CD14-positive monocyte (primary cell): ENCODE data around the gene DUSP16. TPM values are rescaled to one million over a fixed set of nuclear protein-coding genes. Genes with fewer than 3 reads are reported as not detected.
A peak's percentile ranks its signal among the peaks of the same experiment; 100 is the strongest.

Experiments
- DNase-seq, 3 donors: peaks; one replicate each; pipeline ENCODE4 v3.0.0-alpha.2; 2011 to 2022
- H2AFZ ChIP-seq: 2 replicates; pipeline ENCODE4 v1.6.0; 2012; ENCODE audit warnings: mild to moderate bottlenecking, low read depth, low read length, inconsistent platforms; ENCODE audit not compliant: insufficient read depth, poor library complexity, severe bottlenecking
- H3K27ac ChIP-seq, 2 donors: 1 replicate in 1 of 2; 2 replicates in 1 of 2; pipeline ENCODE4 v1.5.1; 2012 to 2013; ENCODE audit warnings: low read length in 2 of 2, control low read depth in 1 of 2, inconsistent platforms in 1 of 2, low read depth in 1 of 2, mild to moderate bottlenecking in 1 of 2
- H3K27me3 ChIP-seq, 2 donors: one replicate each; pipeline versions ENCODE4 v1.6.0 to v1.6.1; 2011 to 2013; ENCODE audit warnings: low read length in 2 of 2; ENCODE audit not compliant: control insufficient read depth in 2 of 2, insufficient read depth in 2 of 2
- H3K36me3 ChIP-seq, 2 donors: replicated peaks in 1 of 2; 1 replicate in 1 of 2; 2 replicates in 1 of 2; pipeline versions ENCODE4 v1.5.1 to v1.6.1; 2012 to 2013; ENCODE audit warnings: low read length in 2 of 2, control low read depth in 1 of 2, inconsistent platforms in 1 of 2, mild to moderate bottlenecking in 1 of 2; ENCODE audit not compliant: insufficient read depth in 2 of 2, control insufficient read depth in 1 of 2
- H3K4me1 ChIP-seq, 2 donors: 1 replicate in 1 of 2; 2 replicates in 1 of 2; pipeline versions ENCODE4 v1.5.1 to v1.6.1; 2012 to 2013; ENCODE audit warnings: low read length in 2 of 2, control low read depth in 1 of 2, inconsistent platforms in 1 of 2, mild to moderate bottlenecking in 1 of 2, moderate library complexity in 1 of 2; ENCODE audit not compliant: insufficient read depth in 2 of 2, control insufficient read depth in 1 of 2
- H3K4me2 ChIP-seq: replicated peaks from 2 replicates; pipeline ENCODE3; 2012; ENCODE audit warnings: low read length, moderate library complexity, mild to moderate bottlenecking; ENCODE audit not compliant: poor library complexity, severe bottlenecking; ENCODE audit errors: extremely low read depth
- H3K4me3 ChIP-seq, 3 experiments: fragments of 200-600 bp in 1 of 3; sonication (generic) in 1 of 3; replicated peaks in 1 of 3; 1 replicate in 2 of 3; 2 replicates in 1 of 3; pipeline ENCODE4 v1.5.1; 2011 to 2013; ENCODE audit warnings: low read length in 3 of 3, mild to moderate bottlenecking in 3 of 3, control low read depth in 2 of 3, low read depth in 2 of 3, inconsistent platforms in 1 of 3, moderate library complexity in 1 of 3
- H3K79me2 ChIP-seq: 2 replicates; pipeline ENCODE4 v1.6.0; 2012; ENCODE audit warnings: mild to moderate bottlenecking, control low read depth, inconsistent platforms, low read length, moderate library complexity; ENCODE audit not compliant: insufficient read depth
- H3K9ac ChIP-seq: 2 replicates; pipeline ENCODE4 v1.6.0; 2017; ENCODE audit warnings: low read length, mild to moderate bottlenecking; ENCODE audit not compliant: insufficient read depth, poor library complexity, severe bottlenecking
- H3K9me3 ChIP-seq, 2 donors: replicated peaks in 1 of 2; 1 replicate in 1 of 2; 2 replicates in 1 of 2; pipeline versions ENCODE4 v1.5.1 to v1.6.1; 2012 to 2013; ENCODE audit warnings: low read length in 2 of 2, control low read depth in 1 of 2; ENCODE audit not compliant: control insufficient read depth in 1 of 2, insufficient read depth in 1 of 2
- H4K20me1 ChIP-seq: 2 replicates; pipeline ENCODE4 v1.6.0; 2012; ENCODE audit warnings: mild to moderate bottlenecking, low read length, control low read depth, moderate library complexity; ENCODE audit not compliant: insufficient read depth
- H3K27ac Mint-ChIP-seq, 7 donors: one replicate each; pipeline ENCODE4 v1.8.0; 2020; ENCODE audit warnings: mild to moderate bottlenecking in 7 of 7, mixed read lengths in 7 of 7, moderate library complexity in 6 of 7, inconsistent platforms in 2 of 7
- H3K27me3 Mint-ChIP-seq, 3 donors: one replicate each; pipeline ENCODE4 v1.8.0; 2021 to 2022; ENCODE audit warnings: low read depth in 3 of 3, mild to moderate bottlenecking in 3 of 3, mixed read lengths in 3 of 3, moderate library complexity in 3 of 3, inconsistent platforms in 1 of 3
- H3K36me3 Mint-ChIP-seq, 2 donors: one replicate each; pipeline ENCODE4 v1.8.0; 2020; ENCODE audit warnings: mixed read lengths in 2 of 2, inconsistent platforms in 1 of 2, mild to moderate bottlenecking in 1 of 2
- H3K4me1 Mint-ChIP-seq: one replicate; pipeline ENCODE4 v1.8.0; 2020; ENCODE audit warnings: mild to moderate bottlenecking, mixed read lengths
- H3K4me3 Mint-ChIP-seq, 2 donors: one replicate each; pipeline ENCODE4 v1.8.0; 2020; ENCODE audit warnings: mild to moderate bottlenecking in 2 of 2, mixed read lengths in 2 of 2, moderate library complexity in 1 of 2
- H3K9me3 Mint-ChIP-seq, 7 donors: one replicate each; pipeline ENCODE4 v1.8.0; 2020 to 2022; ENCODE audit warnings: mixed read lengths in 7 of 7, mild to moderate bottlenecking in 6 of 7, moderate library complexity in 6 of 7, inconsistent platforms in 2 of 7
- CTCF ChIP-seq: fragments of 200-600 bp; IDR thresholded peaks from one replicate; pipeline ENCODE4 v1.8.0; 2022; ENCODE audit warnings: antibody characterized with exemption, mild to moderate bottlenecking
- WGBS: methylation state at CpG from one replicate; pipeline ENCODE4 v1.1.5; 2013; ENCODE audit warnings: missing lambda C conversion rate; ENCODE audit not compliant: insufficient coverage; 5-methylcytosine and 5-hydroxymethylcytosine counted together
- intact Hi-C, 2 donors: fragments of 100-400 bp; cut with micrococcal nuclease; formaldehyde crosslinking; loops; one replicate each; pipeline versions ENCODE4 v1.15.0 to v1.15.1; 2023
- polyA plus RNA-seq, 3 donors: library from polyadenylated mRNA; depleted of rRNA in 1 of 3; unstranded in 2 of 3; stranded (reverse) in 1 of 3; fragments of 300-500 nt in 2 of 3; fragments of >200 nt in 1 of 3; fragmentation: Illumina TruSeq in 2 of 3; gene quantifications; 1 replicate in 2 of 3; 2 replicates in 1 of 3; pipeline ENCODE4 v1.2.3, GENCODE V29; 2012 to 2021

The DUSP16 gene
- polyA plus RNA-seq, 3 donors: 0.04 to 0.46 (median 0.27) TPM

DNA sequence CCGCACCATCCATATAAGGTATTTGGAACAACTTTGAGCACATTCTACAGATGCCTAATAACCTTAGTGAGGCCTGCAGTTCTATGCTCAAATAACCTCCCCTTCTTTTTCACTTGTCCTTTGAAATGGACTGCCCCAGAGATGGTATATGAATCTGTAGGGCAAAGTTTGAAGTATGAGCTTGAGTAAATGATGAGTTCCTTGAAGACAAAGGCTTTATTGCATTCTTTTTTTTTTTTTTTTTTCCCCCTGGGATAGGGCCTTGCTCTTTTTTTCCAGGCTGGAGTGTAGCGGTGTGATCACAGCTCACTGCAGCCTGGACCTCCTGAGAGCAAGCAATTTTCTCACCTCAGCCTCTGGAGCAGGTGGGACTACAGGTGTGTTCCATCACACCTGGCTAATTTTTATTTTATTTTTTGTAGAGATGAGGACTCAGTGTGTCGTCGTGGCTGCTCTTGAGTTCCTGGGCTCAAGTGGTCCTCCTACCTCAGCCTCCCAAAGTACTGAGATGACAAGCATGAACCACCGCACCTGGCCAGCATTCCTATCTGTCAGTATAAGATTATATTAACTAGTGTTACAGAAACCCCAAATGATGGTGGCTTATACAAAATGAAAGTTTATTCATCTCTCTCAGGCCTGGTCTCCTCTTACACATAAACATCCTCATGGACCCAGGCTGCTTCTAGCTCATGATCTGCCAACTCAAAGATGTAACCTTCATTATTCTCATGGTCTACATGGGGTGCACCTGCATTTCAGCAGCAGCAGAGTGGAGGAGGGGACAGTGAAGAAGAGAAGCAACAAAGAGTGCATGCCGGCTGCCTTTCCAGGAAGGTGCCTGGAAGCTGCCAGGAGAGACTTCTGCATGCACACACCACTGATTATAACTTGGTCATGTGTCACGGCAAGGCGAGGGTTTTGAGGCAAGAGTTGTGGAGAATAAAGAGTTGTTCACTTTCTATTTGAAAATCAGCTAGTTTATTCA lies 101.4 kb downstream of the DUSP16 start:
- Histone ChIP-seq H3K4me1 (peaks cover 2 to 7% of the 10 kb centered on the region in 2 donors), H3K9ac (no peak overlapping the region), H3K9me3 (no peaks in the 10 kb centered on the region), H3K27ac (no peak overlapping the region), H3K79me2 (no peaks in the 10 kb centered on the region), H2AFZ (no peak overlapping the region), H3K4me2 (no peak overlapping the region), H4K20me1 (no peaks in the 10 kb centered on the region), H3K27me3 (no peaks in the 10 kb centered on the region), H3K4me3 (no peak overlapping the region), H3K36me3 (peaks cover 0 to 8% of the 10 kb centered on the region in 2 donors)
- no peak for TF ChIP-seq CTCF
- WGBS: 100% methylated on average over 1 of the region's 8 CpGs
- H3K4me1 Mint-ChIP-seq: peaks cover 17% of the 10 kb centered on the region
- DNase-seq: no peak
- peaks cover 7 to 13% of the 10 kb centered on the region in 2 donors for H3K36me3 Mint-ChIP-seq
- peaks cover 0 to 1% (median 0%) of the 10 kb centered on the region in 3 donors for H3K27me3 Mint-ChIP-seq
- H3K4me3 Mint-ChIP-seq: no peak overlapping the region
- H3K27ac Mint-ChIP-seq: no peak overlapping the region
- H3K9me3 Mint-ChIP-seq: peaks cover 0 to 1% (median 0%) of the 10 kb centered on the region in 7 donors
- intact Hi-C loops: loop anchor here in 1 of 2 donors (10.0 kb wide), 1 partner anchor 104 kb away; the partner anchor contains the start of gene DUSP16

- H3K27me3 Mint-ChIP-seq: no peaks in the 10 kb centered on the region
- peak overlapping the region in 1 of 3 experiments; percentile 31 for H3K4me3 ChIP-seq
- WGBS: no CpG with 5 or more reads among the region's 5 CpGs
- peak; percentile 65 to 85 (median 83) for DNase-seq
- peak overlapping the region; percentile 52 for H3K4me2 ChIP-seq
- H3K4me1 ChIP-seq: peaks cover 4 to 7% of the 10 kb centered on the region in 2 donors
- H3K36me3 ChIP-seq: no peaks in the 10 kb centered on the region
- H2AFZ ChIP-seq: no peak overlapping the region
- no peak for TF ChIP-seq CTCF
- H3K27ac Mint-ChIP-seq: peak overlapping the region in 6 of 7 donors; percentile 65 to 92 (median 86)
- H3K27me3 ChIP-seq: no peaks in the 10 kb centered on the region
- H3K4me1 Mint-ChIP-seq: peaks cover 14% of the 10 kb centered on the region
- H4K20me1 ChIP-seq: no peaks in the 10 kb centered on the region
- intact Hi-C loops: no loop called here
- H3K79me2 ChIP-seq: no peaks in the 10 kb centered on the region
- peak overlapping the region in 1 of 2 donors; percentile 63 for H3K27ac ChIP-seq
- H3K4me3 Mint-ChIP-seq: no peak overlapping the region
- no peaks in the 10 kb centered on the region for H3K9me3 Mint-ChIP-seq
- peaks cover 0 to 4% of the 10 kb centered on the region in 2 donors for H3K36me3 Mint-ChIP-seq
- H3K9ac ChIP-seq: no peak overlapping the region
- H3K9me3 ChIP-seq: no peaks in the 10 kb centered on the region
Measured at GRCh38 chr12:12456637-12457036, 106.0 kb downstream of the DUSP16 start.
